GM19468 (cell line): ENCODE measurements around the gene AKT3.
A peak's percentile ranks its signal among the peaks of the same experiment; 100 is the strongest.

ENCODE experiments used
- ATAC-seq: cut with Tn5 transposase; IDR thresholded peaks from one replicate; pipeline ENCODE4 v1.9.1; 2021; ENCODE audit warnings: mild to moderate bottlenecking, moderate library complexity, moderate number of reproducible peaks; ENCODE audit not compliant: unreplicated experiment; ENCODE audit errors: extremely low read depth

Gene AKT3

GRCh38 chr1:243529512-243529911 is 320.5 kb downstream of the AKT3 start:
- no peak for ATAC-seq

DNA sequence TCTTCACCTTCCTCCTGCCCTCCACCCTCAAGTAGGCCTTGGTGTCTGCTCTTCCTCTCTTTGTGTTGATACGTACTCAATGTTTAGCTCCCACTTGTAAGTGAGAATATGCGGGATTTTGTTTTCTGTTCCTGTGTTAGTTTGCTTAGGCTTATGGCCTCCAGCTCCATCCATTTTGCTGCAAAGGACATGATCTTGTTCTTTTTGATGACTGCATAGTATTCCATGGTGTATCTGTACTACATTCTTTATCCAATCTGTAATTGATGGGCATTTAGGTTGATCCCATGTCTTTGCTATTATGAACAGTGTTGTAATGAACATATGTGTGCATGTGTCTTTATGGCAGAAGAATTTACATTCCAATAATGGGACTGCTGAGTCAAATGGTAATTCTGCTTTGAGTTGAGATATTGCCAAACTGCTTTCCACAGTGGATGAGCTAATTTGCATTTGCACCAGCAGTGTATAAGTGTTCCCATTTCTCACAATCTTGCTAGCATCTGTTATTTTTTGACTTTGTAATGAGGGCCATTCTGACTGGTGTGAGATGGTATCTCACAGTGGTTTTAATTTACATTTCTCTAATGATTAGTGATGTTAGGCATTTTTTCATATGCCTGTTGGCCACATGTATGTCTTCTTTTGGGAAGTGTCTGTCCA is 321.5 kb downstream of the AKT3 start:
- ATAC-seq = no peak

GRCh38 chr1:243526180-243526579 is 323.9 kb downstream of the AKT3 start:
- no peak for ATAC-seq

DNA sequence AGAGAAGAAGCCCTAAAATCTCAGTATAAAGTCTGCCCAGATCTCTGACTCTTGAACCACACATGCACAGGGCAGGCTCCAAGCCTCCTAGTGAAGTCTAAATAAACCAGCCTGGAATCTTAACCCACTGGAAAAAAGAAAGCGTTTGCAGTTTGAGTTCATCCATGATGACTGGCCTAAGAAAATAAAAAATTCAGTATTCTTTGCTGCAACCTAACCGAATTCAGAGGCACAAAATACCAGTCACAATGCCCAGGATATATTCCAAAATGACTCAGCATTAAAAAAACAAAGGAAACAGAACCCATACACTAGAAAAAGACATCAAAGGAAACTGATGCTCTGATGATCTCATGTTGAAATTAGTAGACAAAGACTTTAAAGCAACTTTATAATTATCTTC is 325.0 kb downstream of the AKT3 start:
- ATAC-seq = no peak

DNA sequence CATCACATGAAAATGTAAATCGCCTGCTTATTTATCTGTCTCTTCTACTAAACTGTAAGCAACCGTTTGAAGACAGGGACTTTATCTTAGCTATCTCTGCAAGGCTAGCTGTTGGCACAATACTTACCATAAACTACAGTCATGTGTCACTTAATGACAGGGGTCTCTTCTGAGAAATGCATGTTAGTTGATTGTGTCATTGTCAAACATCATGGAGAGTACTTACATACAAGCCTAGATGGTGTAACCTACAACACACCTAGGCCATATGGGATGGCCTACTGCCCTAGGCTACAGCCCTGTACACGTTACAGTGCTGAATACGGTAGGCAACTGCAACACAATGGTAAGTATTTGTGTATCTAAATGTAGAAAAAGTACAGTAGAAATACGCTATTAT is 326.3 kb downstream of the AKT3 start:
- no peak for ATAC-seq

DNA sequence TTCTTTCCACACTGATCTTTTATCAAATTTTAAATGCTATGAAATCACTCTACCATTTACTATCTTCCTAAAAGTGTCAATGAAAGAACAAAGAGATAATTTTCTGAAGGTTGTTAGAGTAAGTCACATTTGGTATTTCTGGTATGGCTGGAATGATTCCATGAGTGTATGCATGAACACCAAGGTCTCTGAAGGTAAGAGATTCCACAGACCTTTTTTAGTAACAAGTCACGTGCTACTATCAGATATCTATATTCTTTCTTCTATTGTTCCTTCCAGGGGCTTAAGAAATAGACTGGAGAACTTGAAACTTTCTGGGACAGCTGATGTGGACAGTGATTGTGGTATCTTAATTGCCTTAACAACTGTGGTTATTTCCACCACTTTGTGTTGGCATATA is 329.2 kb downstream of the AKT3 start:
- no peak for ATAC-seq

- no peak for ATAC-seq
These were observed 335.1 kb downstream of the AKT3 start for GRCh38 chr1:243514927-243515326.

DNA sequence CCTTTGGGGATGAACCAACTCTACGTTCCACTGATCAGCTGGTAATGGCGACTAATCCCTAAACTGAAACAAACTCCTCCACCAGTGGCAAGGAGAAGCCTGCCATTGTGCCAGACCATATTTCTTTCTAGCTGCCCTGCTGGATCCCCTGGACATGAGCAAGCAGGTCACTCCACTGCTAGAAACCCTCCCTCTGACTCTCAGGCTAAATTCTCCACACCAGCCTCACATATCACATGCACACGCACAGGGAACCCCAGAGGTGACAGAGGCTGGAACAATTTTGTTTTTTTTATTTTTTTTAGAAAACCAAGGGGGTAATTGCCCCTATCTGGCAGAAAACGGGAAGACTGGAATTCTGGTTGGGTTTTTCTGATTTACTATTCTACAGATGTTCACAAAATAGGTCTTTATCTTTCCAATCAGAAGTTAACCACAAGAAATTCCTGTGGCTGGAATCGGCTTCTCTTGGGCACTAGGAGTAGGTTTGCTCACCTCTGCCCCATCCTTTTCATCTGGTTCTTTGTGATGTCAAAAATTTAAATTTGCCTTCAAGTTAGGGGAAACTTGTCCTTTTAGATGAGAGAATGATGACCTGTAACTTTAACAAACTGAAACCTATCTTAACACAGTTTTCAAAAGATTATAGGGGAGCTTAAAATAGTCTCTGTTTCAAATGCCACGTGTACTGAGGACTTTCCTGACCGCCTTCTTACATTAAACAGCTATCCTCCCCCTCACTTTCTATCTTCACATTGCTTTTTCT is 336.1 kb downstream of the AKT3 start:
- no peak for ATAC-seq

- ATAC-seq = no peak
These were observed 339.1 kb downstream of the AKT3 start for GRCh38 chr1:243510928-243511327.

- no peak for ATAC-seq
These were observed 341.1 kb downstream of the AKT3 start for GRCh38 chr1:243508943-243509342.

DNA sequence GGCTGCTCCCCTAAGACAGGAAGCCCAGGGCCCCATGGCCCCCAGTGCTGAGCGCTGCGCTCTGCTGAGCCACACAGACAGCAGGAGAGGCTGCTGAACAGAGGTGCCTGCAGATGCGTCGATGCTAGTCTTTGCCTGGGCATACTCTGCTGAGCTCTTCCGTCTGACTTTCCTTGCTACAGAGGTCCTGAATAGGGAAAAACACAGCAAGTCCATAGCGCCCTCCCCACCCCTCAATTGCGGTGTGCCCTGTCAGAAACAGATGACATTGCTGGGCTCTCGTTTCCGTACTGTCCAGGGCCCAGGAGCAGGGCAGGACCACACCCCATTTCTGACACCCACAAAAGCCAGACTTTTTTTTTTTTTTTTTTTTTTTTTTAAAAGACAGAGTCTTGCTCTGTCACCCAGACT is 341.7 kb downstream of the AKT3 start:
- ATAC-seq = peak; percentile 61

- no peak for ATAC-seq
These were observed 342.3 kb downstream of the AKT3 start for GRCh38 chr1:243507672-243508302.

GRCh38 chr1:243507001-243507671 is 342.9 kb downstream of the AKT3 start:
- no peak for ATAC-seq

DNA sequence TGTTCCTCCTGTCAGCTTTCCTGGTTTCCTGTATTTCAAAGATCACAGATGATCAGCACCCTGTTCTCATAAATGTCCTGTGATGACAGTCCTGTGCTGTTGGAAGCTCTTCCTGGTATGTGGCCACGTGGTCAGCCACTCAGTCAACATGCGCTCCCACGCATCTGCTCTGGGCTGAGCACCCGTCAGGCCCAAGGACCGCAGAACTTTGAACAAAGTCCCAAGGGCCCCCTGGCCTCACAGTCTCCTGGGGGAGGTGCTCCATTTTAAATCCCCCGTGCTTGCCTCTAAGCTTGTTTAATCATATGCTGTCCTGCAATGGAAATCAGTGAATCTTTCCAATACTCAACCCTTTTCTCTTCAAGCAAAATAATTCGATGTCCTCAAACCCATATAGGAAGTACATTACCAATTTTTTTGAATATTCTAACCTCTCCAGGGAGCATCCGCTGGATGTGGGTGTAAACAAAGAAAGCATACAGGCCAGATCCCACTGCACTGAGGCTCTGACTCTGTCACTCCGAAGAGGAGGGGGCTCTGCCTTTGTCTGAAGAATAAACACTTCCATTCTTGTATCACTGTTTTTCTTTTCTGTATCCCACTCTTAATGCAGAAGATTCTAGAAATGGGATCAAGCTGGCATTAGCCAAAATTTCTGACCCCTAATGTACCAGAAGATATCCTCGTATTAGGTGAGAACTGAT is 343.9 kb downstream of the AKT3 start:
- ATAC-seq = no peak

DNA sequence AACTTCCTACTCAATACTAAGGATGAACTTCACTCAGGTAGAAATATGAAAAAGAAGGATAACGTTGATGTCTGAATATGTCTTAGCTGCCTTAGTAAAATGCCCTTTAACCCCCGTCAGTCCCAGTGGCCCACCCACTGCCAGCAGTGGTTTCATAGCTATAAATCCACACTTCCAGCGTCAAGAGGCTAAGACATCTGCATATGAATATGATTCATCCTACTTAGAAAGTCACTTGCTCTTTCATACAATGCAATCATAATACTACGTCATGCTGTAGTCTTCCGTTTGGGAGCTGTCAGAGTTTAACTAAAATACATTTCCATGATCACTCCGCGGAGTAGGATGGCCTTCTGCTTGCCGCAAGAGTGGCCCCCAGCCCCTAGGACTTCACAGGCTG is 346.9 kb downstream of the AKT3 start:
- ATAC-seq = no peak

- ATAC-seq = no peak
These were observed 349.0 kb downstream of the AKT3 start for GRCh38 chr1:243501002-243501401.

- ATAC-seq = no peak
These were observed 349.5 kb downstream of the AKT3 start for GRCh38 chr1:243500512-243500911.

- no peak for ATAC-seq
These were observed 350.3 kb downstream of the AKT3 start for GRCh38 chr1:243499711-243500110.

- ATAC-seq = no peak
These were observed 350.8 kb downstream of the AKT3 start for GRCh38 chr1:243499248-243499647.

DNA sequence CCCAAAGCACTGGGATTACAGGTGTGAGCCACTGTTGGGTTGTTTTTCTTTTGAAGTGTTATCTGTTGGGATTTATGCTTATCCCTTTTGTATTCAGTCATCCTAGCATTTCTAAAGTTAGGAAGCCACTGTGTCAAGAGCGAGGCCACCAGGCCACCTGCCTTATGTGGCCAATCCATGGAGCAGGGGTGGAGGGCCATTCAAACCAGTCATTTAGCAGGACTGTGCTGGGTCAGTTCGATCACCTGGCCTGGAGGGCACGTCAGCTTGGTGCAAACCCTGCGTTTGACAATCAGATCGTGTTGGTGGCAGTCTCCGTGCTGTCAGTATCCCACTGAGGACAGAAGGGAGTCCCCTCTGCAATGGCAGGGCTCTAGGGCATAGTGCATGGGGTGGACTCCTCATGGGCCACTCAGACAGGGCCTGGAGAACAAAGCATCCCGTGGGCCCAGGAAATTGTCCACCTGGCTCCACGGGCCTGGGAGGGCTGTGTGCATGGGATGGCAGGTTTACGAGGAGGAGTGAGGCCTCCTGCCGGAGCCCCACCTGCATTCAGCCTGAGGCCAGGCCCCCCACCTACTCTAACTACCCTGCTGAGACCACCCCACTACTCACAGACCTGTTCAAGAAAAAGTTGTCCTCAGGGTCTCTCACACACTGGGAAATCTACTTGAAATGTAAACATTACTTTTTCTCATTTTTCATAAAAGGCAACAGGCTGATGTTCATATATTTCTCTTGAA is 351.9 kb downstream of the AKT3 start:
- no peak for ATAC-seq
